ENCODE data around the gene PGD. TPM values are rescaled to one million over a fixed set of nuclear protein-coding genes. Genes with fewer than 3 reads are reported as not detected.
A peak's percentile ranks its signal among the peaks of the same experiment; 100 is the strongest.
"Not testable (repeated sequence)": the region's sequence is repeated elsewhere in the genome, so short reads cannot be mapped to it uniquely, and the experiment has no call there.

PGD gene
- total RNA-seq, 5 donors from 2014 or later (not counting 1 experiment from before 2014, with no cell fraction given) = 23.3 to 43.7 (median 37.0) TPM

GRCh38 chr1:10374442-10374860 lies 24.4 kb upstream of the PGD start:
- H3K9me3 Mint-ChIP-seq = no peaks in the 10 kb centered on the region
- ATAC-seq (replicated peaks in 1 of 4) (no peak), DNase-seq (no peak)
- WGBS (ENCODE audit: insufficient coverage) = 97% methylated on average over 8 of the region's 8 CpGs
- H3K27ac Mint-ChIP-seq = no peak overlapping the region
- no peaks in the 10 kb centered on the region for H3K4me1 Mint-ChIP-seq
- H3K36me3 Mint-ChIP-seq = peaks cover 30% of the 10 kb centered on the region
- Histone ChIP-seq H3K27ac (ENCODE audit: low read length) (no peak overlapping the region), H3K27me3 (replicated peaks in 1 of 2; ENCODE audit: control insufficient read depth in 2 of 2, extremely low read depth in 1 of 2, insufficient read depth in 2 of 2, low read length in 1 of 2) (no peaks in the 10 kb centered on the region), H3K36me3 (ENCODE audit: control insufficient read depth in 2 of 2, extremely low read depth in 1 of 2, insufficient read depth in 1 of 2, low read length in 1 of 2) (peaks cover 9 to 31% of the 10 kb centered on the region in 2 donors), H3K4me3 (ENCODE audit: control insufficient read depth in 1 of 2, extremely low read depth in 1 of 2, low read length in 1 of 2) (no peak overlapping the region), H3K4me1 (ENCODE audit: control insufficient read depth in 1 of 2, extremely low read depth in 1 of 2, insufficient read depth in 2 of 2, low read length in 2 of 2) (no peaks in the 10 kb centered on the region), H3K9me3 (no peaks in the 10 kb centered on the region)
- no peak overlapping the region for H3K4me3 Mint-ChIP-seq
- POLR2A ChIA-PET = no interaction called here
- CTCF ChIA-PET = interaction anchor here in 1 of 2 donors (0.6 kb wide), 1 partner anchor 693 kb away, joined by 3 read pairs; no protein-coding TSS in a partner anchor
- H3K27me3 Mint-ChIP-seq = no peaks in the 10 kb centered on the region

- H3K4me3 ChIP-seq (ENCODE audit: control insufficient read depth in 1 of 2, extremely low read depth in 1 of 2, low read length in 1 of 2); H3K27me3 ChIP-seq (replicated peaks in 1 of 2; ENCODE audit: control insufficient read depth in 2 of 2, extremely low read depth in 1 of 2, insufficient read depth in 2 of 2, low read length in 1 of 2); H3K4me3 Mint-ChIP-seq; H3K4me1 ChIP-seq (ENCODE audit: control insufficient read depth in 1 of 2, extremely low read depth in 1 of 2, insufficient read depth in 2 of 2, low read length in 2 of 2); H3K4me1 Mint-ChIP-seq; H3K27me3 Mint-ChIP-seq; H3K27ac ChIP-seq (ENCODE audit: low read length); H3K9me3 ChIP-seq; H3K27ac Mint-ChIP-seq; H3K9me3 Mint-ChIP-seq; POLR2A ChIA-PET: not testable (repeated sequence)
- ATAC-seq (replicated peaks in 1 of 4) (peak in 1 of 4 experiments; percentile 36), DNase-seq (peak in 16 of 35 experiments; percentile 4 to 49 (median 16))
- 74% methylated on average over 5 of the region's 14 CpGs for WGBS (ENCODE audit: insufficient coverage)
- H3K36me3 Mint-ChIP-seq = peaks cover 16% of the 10 kb centered on the region
- peaks cover 9 to 31% of the 10 kb centered on the region in 2 donors for H3K36me3 ChIP-seq (ENCODE audit: control insufficient read depth in 2 of 2, extremely low read depth in 1 of 2, insufficient read depth in 1 of 2, low read length in 1 of 2)
- CTCF ChIA-PET = interaction anchor here in 1 of 2 donors (1.1 kb wide), 1 partner anchor 52 kb away, joined by 3 read pairs; no protein-coding TSS in a partner anchor
These were observed 21.4 kb upstream of the PGD start for GRCh38 chr1:10377365-10378029.

GRCh38 chr1:10378081-10378841 lies 20.6 kb upstream of the PGD start:
- no peak for ATAC-seq (replicated peaks in 1 of 4)
- Mint-ChIP-seq H3K4me3 (no peak overlapping the region), H3K36me3 (peaks cover 16% of the 10 kb centered on the region), H3K9me3 (no peaks in the 10 kb centered on the region), H3K27me3 (no peaks in the 10 kb centered on the region), H3K4me1 (no peaks in the 10 kb centered on the region), H3K27ac (no peak overlapping the region)
- DNase-seq = peak in 1 of 35 experiments; percentile 18
- WGBS (ENCODE audit: insufficient coverage) = 93% methylated on average over 6 of the region's 15 CpGs
- Histone ChIP-seq H3K9me3 (no peaks in the 10 kb centered on the region), H3K36me3 (ENCODE audit: control insufficient read depth in 2 of 2, extremely low read depth in 1 of 2, insufficient read depth in 1 of 2, low read length in 1 of 2) (peaks cover 9 to 31% of the 10 kb centered on the region in 2 donors), H3K27ac (ENCODE audit: low read length) (no peak overlapping the region), H3K4me3 (ENCODE audit: control insufficient read depth in 1 of 2, extremely low read depth in 1 of 2, low read length in 1 of 2) (no peak overlapping the region), H3K4me1 (ENCODE audit: control insufficient read depth in 1 of 2, extremely low read depth in 1 of 2, insufficient read depth in 2 of 2, low read length in 2 of 2) (no peaks in the 10 kb centered on the region), H3K27me3 (replicated peaks in 1 of 2; ENCODE audit: control insufficient read depth in 2 of 2, extremely low read depth in 1 of 2, insufficient read depth in 2 of 2, low read length in 1 of 2) (no peaks in the 10 kb centered on the region)
- ChIA-PET POLR2A (no interaction called here), CTCF (no interaction called here)

- 84% methylated on average over 7 of the region's 10 CpGs for WGBS (ENCODE audit: insufficient coverage)
- Mint-ChIP-seq H3K36me3 (peaks cover 16% of the 10 kb centered on the region), H3K27me3 (no peaks in the 10 kb centered on the region), H3K4me3 (no peak overlapping the region), H3K9me3 (no peaks in the 10 kb centered on the region), H3K27ac (no peak overlapping the region), H3K4me1 (no peaks in the 10 kb centered on the region)
- ChIA-PET POLR2A (no interaction called here), CTCF (no interaction called here)
- DNase-seq = no peak
- Histone ChIP-seq H3K27me3 (replicated peaks in 1 of 2; ENCODE audit: control insufficient read depth in 2 of 2, extremely low read depth in 1 of 2, insufficient read depth in 2 of 2, low read length in 1 of 2) (no peaks in the 10 kb centered on the region), H3K9me3 (no peaks in the 10 kb centered on the region), H3K4me3 (ENCODE audit: control insufficient read depth in 1 of 2, extremely low read depth in 1 of 2, low read length in 1 of 2) (no peak overlapping the region), H3K4me1 (ENCODE audit: control insufficient read depth in 1 of 2, extremely low read depth in 1 of 2, insufficient read depth in 2 of 2, low read length in 2 of 2) (no peaks in the 10 kb centered on the region), H3K27ac (ENCODE audit: low read length) (no peak overlapping the region), H3K36me3 (ENCODE audit: control insufficient read depth in 2 of 2, extremely low read depth in 1 of 2, insufficient read depth in 1 of 2, low read length in 1 of 2) (peaks cover 9 to 27% of the 10 kb centered on the region in 2 donors)
- ATAC-seq (replicated peaks in 1 of 4) = no peak
These were observed 19.7 kb upstream of the PGD start for GRCh38 chr1:10379101-10379620.

GRCh38 chr1:10379676-10380075 lies 19.2 kb upstream of the PGD start:
- peaks cover 7 to 22% of the 10 kb centered on the region in 2 donors for H3K36me3 ChIP-seq (ENCODE audit: control insufficient read depth in 2 of 2, extremely low read depth in 1 of 2, insufficient read depth in 1 of 2, low read length in 1 of 2)
- H3K4me3 ChIP-seq (ENCODE audit: control insufficient read depth in 1 of 2, extremely low read depth in 1 of 2, low read length in 1 of 2) = no peak overlapping the region
- no peaks in the 10 kb centered on the region for H3K27me3 ChIP-seq (replicated peaks in 1 of 2; ENCODE audit: control insufficient read depth in 2 of 2, extremely low read depth in 1 of 2, insufficient read depth in 2 of 2, low read length in 1 of 2)
- Mint-ChIP-seq H3K4me1 (no peaks in the 10 kb centered on the region), H3K27me3 (no peaks in the 10 kb centered on the region), H3K9me3 (no peaks in the 10 kb centered on the region), H3K36me3 (peaks cover 16% of the 10 kb centered on the region), H3K4me3 (no peak overlapping the region), H3K27ac (no peak overlapping the region)
- no peaks in the 10 kb centered on the region for H3K4me1 ChIP-seq (ENCODE audit: control insufficient read depth in 1 of 2, extremely low read depth in 1 of 2, insufficient read depth in 2 of 2, low read length in 2 of 2)
- WGBS (ENCODE audit: insufficient coverage) = 96% methylated on average over 3 of the region's 6 CpGs
- ChIA-PET POLR2A (no interaction called here), CTCF (interaction anchor here in 1 of 2 donors (0.5 kb wide), 1 partner anchor 42 kb away, joined by 3 read pairs; no protein-coding TSS in a partner anchor)
- H3K9me3 ChIP-seq = no peaks in the 10 kb centered on the region
- H3K27ac ChIP-seq (ENCODE audit: low read length) = no peak overlapping the region
- ATAC-seq (replicated peaks in 1 of 4) (no peak), DNase-seq (no peak)

GRCh38 chr1:10380594-10381275 lies 18.1 kb upstream of the PGD start:
- H3K9me3 ChIP-seq = no peaks in the 10 kb centered on the region
- ATAC-seq (replicated peaks in 1 of 4) (no peak), DNase-seq (no peak)
- H3K36me3 ChIP-seq (ENCODE audit: control insufficient read depth in 2 of 2, extremely low read depth in 1 of 2, insufficient read depth in 1 of 2, low read length in 1 of 2) = peaks cover 4 to 17% of the 10 kb centered on the region in 2 donors
- no peaks in the 10 kb centered on the region for H3K9me3 Mint-ChIP-seq
- H3K27ac ChIP-seq (ENCODE audit: low read length) = no peak overlapping the region
- H3K4me3 Mint-ChIP-seq = no peak overlapping the region
- H3K4me1 ChIP-seq (ENCODE audit: control insufficient read depth in 1 of 2, extremely low read depth in 1 of 2, insufficient read depth in 2 of 2, low read length in 2 of 2) = no peaks in the 10 kb centered on the region
- H3K27ac Mint-ChIP-seq = no peak overlapping the region
- no peaks in the 10 kb centered on the region for H3K27me3 ChIP-seq (replicated peaks in 1 of 2; ENCODE audit: control insufficient read depth in 2 of 2, extremely low read depth in 1 of 2, insufficient read depth in 2 of 2, low read length in 1 of 2)
- no peaks in the 10 kb centered on the region for H3K4me1 Mint-ChIP-seq
- H3K27me3 Mint-ChIP-seq = no peaks in the 10 kb centered on the region
- CTCF ChIA-PET = no interaction called here
- peaks cover 9% of the 10 kb centered on the region for H3K36me3 Mint-ChIP-seq
- H3K4me3 ChIP-seq (ENCODE audit: control insufficient read depth in 1 of 2, extremely low read depth in 1 of 2, low read length in 1 of 2) = no peak overlapping the region
- WGBS (ENCODE audit: insufficient coverage) = 79% methylated on average over 3 of the region's 5 CpGs
- POLR2A ChIA-PET = no interaction called here

Measured in T-cell (primary cell).